GM18868 (cell line): Measurements from ENCODE around the gene ZRANB1.

Source experiments
- ATAC-seq: cut with Tn5 transposase; IDR thresholded peaks from one replicate; pipeline ENCODE4 v1.9.1; 2021; ENCODE audit warnings: mild to moderate bottlenecking, moderate library complexity; ENCODE audit not compliant: unreplicated experiment

The ZRANB1 gene

DNA sequence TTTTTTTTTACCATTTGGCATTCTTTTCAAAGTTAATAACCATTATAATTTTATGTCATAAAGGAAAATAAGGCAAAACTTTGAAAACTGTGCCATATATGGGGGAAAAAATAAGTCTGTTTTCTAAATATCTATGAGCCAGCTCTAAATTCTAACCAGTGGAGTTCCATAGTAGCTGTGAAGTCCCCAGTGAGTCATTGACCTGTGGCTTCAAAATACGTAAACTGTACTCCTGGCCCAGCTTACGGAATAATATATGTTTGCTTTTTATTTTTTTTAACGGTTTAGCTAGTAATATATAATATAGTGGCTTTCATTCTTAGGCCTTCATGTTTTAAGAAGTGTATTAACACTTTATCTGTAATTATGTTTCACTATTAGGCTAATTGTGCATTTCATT, 20.5 kb downstream of the ZRANB1 start:
- ATAC-seq: no peak

- ATAC-seq: no peak
Observed at GRCh38 chr10:124963866-124964720, 22.2 kb downstream of the ZRANB1 start.

GRCh38 chr10:124966008-124966407, 24.1 kb downstream of the ZRANB1 start:
- ATAC-seq: no peak

DNA sequence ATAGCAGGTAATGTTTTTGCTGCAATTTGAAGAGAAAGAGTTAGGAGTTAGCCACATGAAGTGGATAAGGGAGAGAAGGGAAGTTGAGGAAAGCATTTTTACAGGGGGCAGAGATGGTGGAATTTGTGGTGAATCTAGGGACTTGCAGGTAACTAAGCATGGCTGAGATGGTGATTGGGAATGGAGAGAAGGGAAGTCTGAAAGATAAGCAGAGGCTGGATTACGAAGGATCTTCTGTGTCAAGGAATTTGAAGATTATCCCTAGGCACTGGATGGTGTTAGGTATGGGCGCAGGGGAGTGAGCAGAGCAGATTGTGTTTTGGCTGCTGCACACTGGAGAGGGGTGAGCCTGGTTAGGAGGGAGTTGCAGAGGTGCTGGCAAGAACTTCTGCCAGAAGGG, 25.3 kb downstream of the ZRANB1 start:
- ATAC-seq: no peak

GRCh38 chr10:124971276-124971675, 29.4 kb downstream of the ZRANB1 start:
- peak; percentile 45 for ATAC-seq

DNA sequence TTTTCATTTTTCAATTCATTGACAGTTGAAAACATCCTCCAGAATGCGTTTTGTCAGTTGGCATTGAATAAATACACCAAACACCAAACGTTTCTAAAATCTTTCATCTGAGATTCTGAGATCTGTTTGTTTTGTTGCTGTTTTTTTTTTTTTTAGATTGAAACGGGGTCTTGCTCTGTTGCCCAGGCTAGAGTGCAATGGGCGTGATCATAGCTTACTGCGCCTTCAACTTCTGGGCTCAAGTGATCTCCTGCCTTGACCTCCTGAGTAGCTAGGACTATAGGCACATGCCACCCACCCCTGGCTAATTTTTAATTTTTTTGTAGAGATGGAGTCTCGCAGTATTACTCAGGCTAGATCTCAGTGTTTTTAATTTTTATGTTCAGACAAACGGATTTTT, 30.7 kb downstream of the ZRANB1 start:
- ATAC-seq: no peak

- ATAC-seq: no peak
Observed at GRCh38 chr10:124974131-124974530, 32.2 kb downstream of the ZRANB1 start.

- peak; percentile 45 for ATAC-seq
Observed at GRCh38 chr10:124975977-124976514, 34.1 kb downstream of the ZRANB1 start.

GRCh38 chr10:124977161-124977560, 35.2 kb downstream of the ZRANB1 start:
- no peak for ATAC-seq

GRCh38 chr10:124977648-124978375, 35.9 kb downstream of the ZRANB1 start:
- ATAC-seq: no peak

DNA sequence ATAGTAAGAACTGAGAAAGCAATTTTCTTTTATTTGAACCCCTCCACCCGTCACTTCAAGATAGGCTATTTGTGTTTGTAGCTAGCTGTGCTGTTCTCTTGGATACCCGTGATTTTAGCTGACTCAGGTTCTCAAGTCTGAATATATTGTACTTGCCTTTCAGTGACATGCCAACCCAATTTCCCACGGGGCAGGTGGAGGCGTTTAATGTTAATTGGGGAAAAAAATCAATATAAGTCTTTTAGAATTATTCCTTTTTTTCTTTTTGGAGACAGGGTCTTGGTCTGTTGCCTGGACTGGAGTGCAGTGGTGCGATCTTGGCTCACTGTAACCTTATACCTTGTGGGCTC, 36.4 kb downstream of the ZRANB1 start:
- no peak for ATAC-seq

GRCh38 chr10:124983321-124983720, 41.4 kb downstream of the ZRANB1 start:
- no peak for ATAC-seq

GRCh38 chr10:124984376-124984775, 42.5 kb downstream of the ZRANB1 start:
- ATAC-seq: no peak

DNA sequence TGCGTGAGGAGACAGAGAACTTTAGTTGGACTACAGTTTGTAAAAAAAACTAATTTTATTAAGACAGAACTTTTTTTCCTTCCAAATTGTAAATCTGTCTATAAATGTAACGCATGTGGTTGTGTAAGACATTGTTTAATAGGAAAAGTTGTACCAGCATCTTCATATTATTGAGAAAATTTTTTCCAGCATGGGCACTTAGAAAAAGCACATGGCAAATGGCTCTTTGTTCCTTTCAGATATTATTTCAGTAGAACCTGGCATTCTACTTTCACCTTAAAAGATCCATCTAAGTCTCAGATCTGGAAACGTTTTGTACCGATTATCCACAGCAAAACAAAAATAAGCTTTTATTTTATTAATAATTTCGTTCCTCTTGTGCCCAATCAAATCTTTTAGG, 43.2 kb downstream of the ZRANB1 start:
- ATAC-seq: no peak

DNA sequence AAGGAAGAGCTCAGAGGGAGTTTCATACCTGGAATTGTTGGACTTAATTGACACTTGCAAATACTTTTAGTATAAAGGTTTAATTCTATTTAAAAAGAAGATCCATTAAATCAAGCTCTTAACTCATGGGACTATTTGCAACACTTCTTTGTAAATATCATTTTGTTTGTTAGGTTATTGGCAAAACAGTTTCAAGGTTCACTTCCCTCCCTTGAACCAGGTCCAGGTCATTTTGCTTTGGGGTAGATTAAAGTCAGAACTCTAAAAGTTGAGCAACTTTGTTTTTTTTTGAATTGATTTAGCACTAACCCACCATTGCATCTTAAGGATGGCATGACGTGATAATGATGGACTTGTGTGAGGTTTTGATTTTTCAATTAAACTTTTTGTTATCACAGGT, 45.9 kb downstream of the ZRANB1 start:
- no peak for ATAC-seq

- peak; percentile 67 for ATAC-seq
Observed at GRCh38 chr10:124988753-124989152, 46.8 kb downstream of the ZRANB1 start.

GRCh38 chr10:124989526-124989925, 47.6 kb downstream of the ZRANB1 start:
- ATAC-seq: no peak

DNA sequence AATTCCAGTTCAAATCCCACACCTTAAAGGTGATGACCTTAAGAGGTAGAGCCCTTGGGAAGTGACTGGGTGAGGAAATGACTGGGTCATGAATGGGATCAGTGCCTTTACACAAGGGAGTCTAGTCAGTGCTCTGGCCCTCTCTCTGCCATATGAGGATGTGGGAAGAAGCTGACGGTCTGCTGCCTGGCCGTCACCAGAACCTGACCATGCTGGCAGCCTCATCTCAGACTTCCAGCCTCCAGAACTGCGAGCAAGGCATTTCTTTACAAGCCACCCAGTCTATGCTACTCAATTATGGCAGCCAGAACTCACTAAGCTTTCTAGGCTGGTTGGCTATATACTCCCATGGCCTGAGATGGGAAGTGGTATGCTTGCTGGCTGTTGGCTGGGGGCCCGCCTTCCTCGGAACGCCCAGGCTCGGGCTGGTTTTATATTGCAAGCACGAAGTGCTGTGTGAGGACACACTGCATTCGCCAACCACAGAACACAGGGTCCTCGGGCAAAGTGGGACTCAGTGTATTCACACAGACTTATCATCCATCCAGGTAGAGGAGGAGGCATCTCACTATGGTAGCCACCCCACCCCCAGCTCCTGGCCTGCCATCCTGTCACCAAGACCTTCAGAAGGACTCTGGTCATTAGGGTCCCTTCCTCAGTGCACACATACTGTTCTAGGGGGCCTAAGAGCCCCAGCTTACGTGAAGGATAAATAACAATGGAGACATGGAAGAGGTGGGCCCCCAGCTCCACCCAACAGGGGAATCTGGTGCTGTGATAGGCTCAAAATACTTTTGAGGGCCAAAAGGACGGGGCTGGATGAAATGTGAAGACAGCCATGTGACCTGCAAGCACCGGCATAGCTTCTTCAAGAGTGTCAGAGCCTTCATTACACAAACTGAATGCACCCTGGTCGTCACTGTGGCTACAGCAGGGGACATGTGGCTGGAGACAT, 49.0 kb downstream of the ZRANB1 start:
- ATAC-seq: no peak

DNA sequence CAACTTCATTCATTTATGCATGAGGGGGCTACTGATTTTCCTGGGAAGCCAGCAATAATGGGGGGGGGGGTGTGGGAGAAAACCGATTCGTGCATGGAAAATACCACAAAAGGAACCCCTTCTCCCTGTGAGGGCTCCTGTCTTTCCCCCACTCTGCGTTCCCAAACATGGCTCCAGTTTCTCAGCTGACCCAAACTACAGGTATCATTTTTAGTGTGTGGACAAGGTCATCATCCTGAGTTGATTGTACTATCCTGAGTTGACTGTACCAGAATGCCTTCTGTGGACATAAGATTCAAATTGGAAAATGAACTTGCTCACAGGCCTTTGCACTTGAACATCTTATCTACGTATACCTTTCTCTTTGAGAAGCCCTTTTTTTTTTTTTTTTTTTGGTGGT, 49.9 kb downstream of the ZRANB1 start:
- no peak for ATAC-seq

DNA sequence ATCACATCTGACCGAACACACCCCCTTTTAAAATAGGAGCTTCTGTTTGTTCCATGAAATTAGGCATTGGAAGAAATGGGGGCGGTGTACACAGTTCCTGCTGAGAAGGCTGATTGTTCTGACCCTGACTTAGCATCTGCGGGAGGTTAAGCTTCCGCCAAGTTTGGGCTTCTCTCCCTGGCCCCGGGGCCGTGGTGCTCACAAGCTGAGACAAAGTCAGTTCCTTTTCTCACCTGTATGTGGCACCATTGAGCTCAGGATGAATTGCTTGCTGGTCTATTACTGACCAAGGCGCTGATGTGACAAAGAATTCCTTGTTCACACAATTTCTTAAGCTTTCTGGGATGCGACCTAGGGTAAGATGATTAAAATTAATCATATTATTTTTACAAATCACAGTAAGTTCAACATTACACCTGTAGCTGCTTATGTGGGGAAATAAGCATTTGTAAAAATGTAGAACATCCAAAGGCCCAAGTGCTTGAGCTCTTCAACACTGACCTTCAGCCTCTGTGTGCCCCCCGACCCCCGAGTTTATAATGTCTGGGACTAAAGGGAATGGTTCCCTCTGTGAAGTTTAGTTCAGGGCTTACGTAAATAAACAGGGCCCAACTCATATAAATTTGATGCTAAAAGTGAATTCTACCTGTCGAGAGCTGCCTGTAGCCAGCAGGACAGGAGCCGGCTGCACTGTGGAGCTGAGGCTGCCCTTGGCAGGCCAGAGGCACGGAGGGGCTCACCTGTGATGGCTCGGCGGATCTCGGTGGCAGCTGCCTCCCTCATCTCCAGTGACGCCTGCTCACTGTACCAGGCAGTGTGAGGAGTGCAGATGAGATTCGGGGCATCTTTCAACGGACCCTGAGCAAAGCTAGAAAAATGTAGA, 50.8 kb downstream of the ZRANB1 start:
- peak; percentile 68 for ATAC-seq
